HEK293 (cell line): ENCODE measurements around the gene ERVK3-1.

Experiments used
- ATF2 ChIP-seq: fragments of 450-650 bp; formaldehyde crosslinking; IDR thresholded peaks from 2 replicates; pipeline ENCODE4 v1.5.1; 2016; ENCODE audit warnings: missing biosample characterization, missing genetic modification characterization, low read depth
- BCL11B ChIP-seq: fragments of 450-650 bp; formaldehyde crosslinking; IDR thresholded peaks from 2 replicates; pipeline ENCODE4 v1.5.1; 2016; ENCODE audit warnings: low read depth, missing biosample characterization, missing genetic modification characterization
- BCL6B ChIP-seq: fragments of 450-650 bp; formaldehyde crosslinking; IDR thresholded peaks from 2 replicates; pipeline ENCODE4 v1.5.1; 2017; ENCODE audit warnings: missing biosample characterization, missing genetic modification characterization
- ELK4 ChIP-seq: IDR thresholded peaks from 2 replicates; pipeline ENCODE4 v1.6.1; 2011; ENCODE audit warnings: mild to moderate bottlenecking, low read depth, low read length, borderline replicate concordance
- IKZF3 ChIP-seq: fragments of 450-650 bp; IDR thresholded peaks from 2 replicates; pipeline ENCODE4 v1.5.0; 2018; ENCODE audit warnings: missing biosample characterization, mild to moderate bottlenecking, missing genetic modification characterization, moderate library complexity
- OSR2 ChIP-seq: fragments of 450-650 bp; formaldehyde crosslinking; IDR thresholded peaks from 2 replicates; pipeline ENCODE4 v1.5.1; 2016; ENCODE audit warnings: missing biosample characterization, missing genetic modification characterization
- SALL2 ChIP-seq: fragments of 450-650 bp; formaldehyde crosslinking; IDR thresholded peaks from 2 replicates; pipeline ENCODE4 v1.5.0; 2017; ENCODE audit warnings: missing biosample characterization, mild to moderate bottlenecking, missing genetic modification characterization, borderline replicate concordance
- SCRT2 ChIP-seq: fragments of 450-650 bp; formaldehyde crosslinking; IDR thresholded peaks from 2 replicates; pipeline ENCODE4 v1.5.1; 2016; ENCODE audit warnings: missing biosample characterization, missing genetic modification characterization
- SP7 ChIP-seq: fragments of 450-650 bp; formaldehyde crosslinking; IDR thresholded peaks from 2 replicates; pipeline ENCODE4 v1.5.1; 2016; ENCODE audit warnings: missing biosample characterization, missing genetic modification characterization
- TCF7L2 ChIP-seq: IDR thresholded peaks from 2 replicates; pipeline ENCODE4 v1.6.1; 2011; ENCODE audit warnings: low read depth, mild to moderate bottlenecking, inconsistent platforms, low read length, moderate library complexity, borderline replicate concordance
- TRIM28 ChIP-seq: IDR thresholded peaks from 2 replicates; pipeline ENCODE4 v1.6.1; 2011; ENCODE audit warnings: low read length, control low read depth, borderline replicate concordance
- ZBTB8A ChIP-seq: fragments of 450-650 bp; formaldehyde crosslinking; IDR thresholded peaks from 2 replicates; pipeline ENCODE4 v1.5.1; 2016; ENCODE audit warnings: missing biosample characterization, missing genetic modification characterization
- ZFHX2 ChIP-seq: fragments of 450-650 bp; formaldehyde crosslinking; conservative IDR thresholded peaks from 2 replicates; pipeline ENCODE4 v1.5.1; 2016; ENCODE audit warnings: missing biosample characterization, missing genetic modification characterization
- ZNF148 ChIP-seq: fragments of 450-650 bp; formaldehyde crosslinking; IDR thresholded peaks from 2 replicates; pipeline ENCODE4 v1.5.0; 2017; ENCODE audit warnings: missing biosample characterization, missing genetic modification characterization, borderline replicate concordance
- ZNF2 ChIP-seq: fragments of 450-650 bp; formaldehyde crosslinking; IDR thresholded peaks from 2 replicates; pipeline ENCODE4 v1.5.1; 2016; ENCODE audit warnings: missing biosample characterization, missing genetic modification characterization
- ZNF324 ChIP-seq: fragments of 450-650 bp; formaldehyde crosslinking; IDR thresholded peaks from 2 replicates; pipeline ENCODE4 v1.5.1; 2016; ENCODE audit warnings: missing biosample characterization, missing genetic modification characterization
- ZNF354C ChIP-seq: fragments of 450-650 bp; formaldehyde crosslinking; IDR thresholded peaks from 2 replicates; pipeline ENCODE4 v1.5.1; 2016; ENCODE audit warnings: missing biosample characterization, missing genetic modification characterization, low read depth, borderline replicate concordance
- ZNF391 ChIP-seq: fragments of 450-650 bp; formaldehyde crosslinking; IDR thresholded peaks from 2 replicates; pipeline ENCODE4 v1.5.1; 2016; ENCODE audit warnings: low read depth, missing biosample characterization, missing genetic modification characterization, borderline replicate concordance
- ZNF626 ChIP-seq: fragments of 450-650 bp; sonication (Bioruptor Pico); formaldehyde crosslinking; IDR thresholded peaks from 2 replicates; pipeline ENCODE4 v1.5.1; 2018; ENCODE audit warnings: missing biosample characterization, missing genetic modification characterization, inconsistent platforms
- ZNF660 ChIP-seq: fragments of 450-650 bp; IDR thresholded peaks from 2 replicates; pipeline ENCODE4 v1.5.1; 2018; ENCODE audit warnings: missing biosample characterization, mild to moderate bottlenecking, missing genetic modification characterization
- ZNF791 ChIP-seq: fragments of 450-650 bp; formaldehyde crosslinking; IDR thresholded peaks from 2 replicates; pipeline ENCODE4 v1.5.1; 2016; ENCODE audit warnings: missing biosample characterization, missing genetic modification characterization
- ZSCAN5A ChIP-seq: fragments of 450-650 bp; formaldehyde crosslinking; IDR thresholded peaks from 2 replicates; pipeline ENCODE4 v1.5.1; 2016; ENCODE audit warnings: missing biosample characterization, missing genetic modification characterization
- TF ChIP-seq, protein P1 (sequence below): fragments of 450-650 bp; formaldehyde crosslinking; IDR thresholded peaks from 2 replicates; pipeline ENCODE4 v1.5.1; 2016; ENCODE audit warnings: missing biosample characterization, missing genetic modification characterization
- TF ChIP-seq, protein P2 (sequence below): fragments of 450-650 bp; formaldehyde crosslinking; IDR thresholded peaks from 2 replicates; pipeline ENCODE4 v1.5.1; 2017; ENCODE audit warnings: missing biosample characterization, missing genetic modification characterization

ERVK3-1 gene

GRCh38 chr19:58305065-58305931 lies at the start of gene ERVK3-1 (continued):
- TF ChIP-seq SP7 (tag by site-specific recombination) = peak; percentile 81
- no peak for TF ChIP-seq ATF2
- peak; percentile 56 for TF ChIP-seq SCRT2 (tag by site-specific recombination)
- TF ChIP-seq ELK4 = peak; percentile 92
- TF ChIP-seq ZNF391 (tag by site-specific recombination) = peak; percentile 85; the same call in 1 of the 2 replicates
- no peak for TF ChIP-seq ZNF626 (tag by site-specific recombination)
- peak; percentile 83 for TF ChIP-seq TRIM28
- TF ChIP-seq ZFHX2 = peak; percentile 84
- TF ChIP-seq ZNF2 (tag by site-specific recombination) = peak; percentile 96
- TF ChIP-seq ZNF148 (tag by site-specific recombination) = no peak
- no peak for TF ChIP-seq SALL2 (tag by site-specific recombination)
- no peak; the same call in 1 of the 2 replicates for TF ChIP-seq TCF7L2
- peak; percentile 73; the same call in 1 of the 2 replicates for TF ChIP-seq BCL11B
- TF ChIP-seq ZSCAN5A = no peak; the same call in 1 of the 2 replicates
- no peak for TF ChIP-seq OSR2 (tag by site-specific recombination)
- no peak for TF ChIP-seq ZNF791 (tag by site-specific recombination)
- peak; percentile 85 for TF ChIP-seq ZBTB8A (tag by site-specific recombination)
- TF ChIP-seq, protein P1, sequence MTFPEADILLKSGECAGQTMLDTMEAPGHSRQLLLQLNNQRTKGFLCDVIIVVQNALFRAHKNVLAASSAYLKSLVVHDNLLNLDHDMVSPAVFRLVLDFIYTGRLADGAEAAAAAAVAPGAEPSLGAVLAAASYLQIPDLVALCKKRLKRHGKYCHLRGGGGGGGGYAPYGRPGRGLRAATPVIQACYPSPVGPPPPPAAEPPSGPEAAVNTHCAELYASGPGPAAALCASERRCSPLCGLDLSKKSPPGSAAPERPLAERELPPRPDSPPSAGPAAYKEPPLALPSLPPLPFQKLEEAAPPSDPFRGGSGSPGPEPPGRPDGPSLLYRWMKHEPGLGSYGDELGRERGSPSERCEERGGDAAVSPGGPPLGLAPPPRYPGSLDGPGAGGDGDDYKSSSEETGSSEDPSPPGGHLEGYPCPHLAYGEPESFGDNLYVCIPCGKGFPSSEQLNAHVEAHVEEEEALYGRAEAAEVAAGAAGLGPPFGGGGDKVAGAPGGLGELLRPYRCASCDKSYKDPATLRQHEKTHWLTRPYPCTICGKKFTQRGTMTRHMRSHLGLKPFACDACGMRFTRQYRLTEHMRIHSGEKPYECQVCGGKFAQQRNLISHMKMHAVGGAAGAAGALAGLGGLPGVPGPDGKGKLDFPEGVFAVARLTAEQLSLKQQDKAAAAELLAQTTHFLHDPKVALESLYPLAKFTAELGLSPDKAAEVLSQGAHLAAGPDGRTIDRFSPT = peak; percentile 68; the same call in 1 of the 2 replicates
- no peak for TF ChIP-seq ZNF354C (tag by site-specific recombination)
- TF ChIP-seq, protein P2, sequence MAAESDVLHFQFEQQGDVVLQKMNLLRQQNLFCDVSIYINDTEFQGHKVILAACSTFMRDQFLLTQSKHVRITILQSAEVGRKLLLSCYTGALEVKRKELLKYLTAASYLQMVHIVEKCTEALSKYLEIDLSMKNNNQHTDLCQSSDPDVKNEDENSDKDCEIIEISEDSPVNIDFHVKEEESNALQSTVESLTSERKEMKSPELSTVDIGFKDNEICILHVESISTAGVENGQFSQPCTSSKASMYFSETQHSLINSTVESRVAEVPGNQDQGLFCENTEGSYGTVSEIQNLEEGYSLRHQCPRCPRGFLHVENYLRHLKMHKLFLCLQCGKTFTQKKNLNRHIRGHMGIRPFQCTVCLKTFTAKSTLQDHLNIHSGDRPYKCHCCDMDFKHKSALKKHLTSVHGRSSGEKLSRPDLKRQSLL (tag by site-specific recombination) = peak; percentile 6; the same call in 1 of the 2 replicates
- no peak for TF ChIP-seq IKZF3 (tag by site-specific recombination)
- peak; percentile 6; the same call in 1 of the 2 replicates for TF ChIP-seq ZNF660
- no peak for TF ChIP-seq BCL6B (tag by site-specific recombination)
- TF ChIP-seq ZNF324 (tag by site-specific recombination) = 0 out of 2 replicates have a peak, but pooled peaks have one; percentile 33
